GM18498 (cell line): ENCODE data around the gene EYA2.

Source experiments
- ATAC-seq: cut with Tn5 transposase; IDR thresholded peaks from one replicate; pipeline ENCODE4 v1.9.1; 2021; ENCODE audit warnings: mild to moderate bottlenecking, moderate library complexity; ENCODE audit not compliant: unreplicated experiment

Gene EYA2

DNA sequence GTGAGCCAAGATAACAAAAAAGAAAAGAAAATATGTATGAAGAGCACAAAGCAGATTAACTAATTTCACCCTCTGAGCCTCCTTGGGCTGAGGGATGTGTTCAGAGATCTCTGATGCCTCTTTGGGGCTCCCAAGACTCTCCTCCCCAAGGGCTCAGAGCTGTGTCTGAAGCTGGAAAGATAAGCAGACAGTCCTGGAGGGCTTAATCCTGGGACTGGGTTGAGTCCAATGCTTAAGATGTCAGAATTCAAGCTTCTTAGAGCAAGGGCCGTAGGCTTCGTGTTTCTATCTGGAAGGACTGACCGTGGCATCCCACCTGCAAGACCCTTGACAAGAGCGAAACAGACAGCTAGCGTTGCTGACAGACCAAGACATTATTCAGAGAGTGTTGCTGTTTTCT, 232.9 kb downstream of the EYA2 start:
- no peak for ATAC-seq

DNA sequence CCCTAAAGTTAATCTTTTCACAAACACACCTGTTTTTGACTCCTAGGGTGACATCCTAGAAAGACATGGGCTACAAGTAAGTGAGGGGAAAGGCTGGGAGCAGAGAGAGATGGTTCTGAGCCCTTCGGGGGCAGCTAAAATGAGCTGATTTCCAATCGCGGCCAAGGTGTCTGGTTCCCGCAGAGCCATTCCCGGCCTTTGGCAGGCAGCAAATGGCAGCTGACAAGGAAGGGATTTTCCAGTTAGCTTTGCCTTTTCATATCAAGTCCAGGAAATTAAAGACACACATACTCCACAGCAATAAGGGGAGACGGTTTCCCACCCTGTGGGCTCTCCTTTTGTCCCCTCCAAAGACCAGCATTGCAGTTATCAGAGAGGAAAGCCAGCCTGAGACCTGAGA, 233.4 kb downstream of the EYA2 start:
- ATAC-seq = no peak

DNA sequence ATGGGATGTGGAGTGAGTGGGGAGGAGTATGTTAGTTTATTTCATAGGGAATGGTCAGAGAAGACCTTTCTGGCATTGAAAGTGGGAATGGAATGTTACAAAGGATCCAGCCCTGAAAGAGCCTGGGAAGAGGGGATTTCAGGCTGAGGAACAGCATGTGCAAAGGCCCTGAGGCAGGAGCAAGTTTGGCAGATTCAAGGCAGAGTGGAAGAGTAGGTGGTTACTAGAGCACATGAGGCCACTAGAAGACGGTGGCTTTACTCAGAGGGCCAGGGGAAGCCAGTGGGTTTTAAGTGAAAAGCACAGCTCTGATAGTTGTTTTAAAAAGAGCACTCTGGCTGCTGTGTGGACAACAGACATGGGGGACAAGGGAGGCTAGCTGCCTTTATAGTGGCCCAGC, 234.7 kb downstream of the EYA2 start:
- no peak for ATAC-seq

DNA sequence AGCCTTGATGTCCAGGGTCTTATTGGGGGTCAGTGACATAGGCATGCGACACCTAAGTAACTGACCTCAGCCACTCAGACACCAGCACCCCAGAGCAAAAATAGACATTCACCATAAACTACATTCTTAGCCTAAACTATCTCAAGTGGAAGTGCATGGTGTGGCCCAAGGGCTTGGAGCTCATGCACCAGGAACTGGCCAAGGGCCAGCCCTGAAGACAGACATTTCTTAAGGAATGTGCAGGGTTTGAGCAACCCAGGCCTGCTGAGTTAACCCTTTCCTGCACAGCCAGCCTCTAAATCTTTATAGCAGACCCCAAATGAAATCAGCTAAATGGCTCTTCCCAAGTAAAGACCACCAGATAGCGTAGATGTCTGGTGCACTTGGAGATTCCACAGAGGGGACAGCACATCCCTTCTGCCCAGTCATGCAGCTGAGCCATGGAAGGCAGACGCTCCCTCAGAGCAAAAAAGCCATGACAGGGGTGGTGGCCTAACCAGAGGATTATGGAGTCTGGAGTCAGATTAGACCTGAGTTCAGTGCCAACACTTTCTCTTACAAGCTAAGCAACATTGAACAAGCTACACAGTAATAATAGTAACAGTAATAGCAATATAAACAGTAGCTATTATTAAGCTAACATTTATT, 239.3 kb downstream of the EYA2 start:
- no peak for ATAC-seq

DNA sequence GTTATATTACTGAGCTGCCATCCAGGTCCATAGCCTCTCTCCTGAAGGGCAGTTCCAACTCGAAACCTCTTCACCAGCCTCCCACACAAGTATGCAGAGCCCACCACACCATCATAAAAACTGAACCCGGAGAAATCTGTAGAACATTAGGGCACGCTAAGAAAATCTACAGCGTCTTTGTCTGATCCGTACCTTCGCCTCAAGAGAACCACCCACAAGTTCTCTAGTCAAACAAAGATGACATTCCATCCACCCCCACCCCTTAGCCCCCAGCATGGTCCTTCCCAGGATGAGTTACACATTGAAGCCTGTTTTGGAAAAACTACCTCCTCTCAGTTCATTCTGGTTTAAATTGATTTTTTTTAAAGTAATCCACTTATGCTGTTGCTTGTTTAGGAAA, 242.1 kb downstream of the EYA2 start:
- no peak for ATAC-seq

DNA sequence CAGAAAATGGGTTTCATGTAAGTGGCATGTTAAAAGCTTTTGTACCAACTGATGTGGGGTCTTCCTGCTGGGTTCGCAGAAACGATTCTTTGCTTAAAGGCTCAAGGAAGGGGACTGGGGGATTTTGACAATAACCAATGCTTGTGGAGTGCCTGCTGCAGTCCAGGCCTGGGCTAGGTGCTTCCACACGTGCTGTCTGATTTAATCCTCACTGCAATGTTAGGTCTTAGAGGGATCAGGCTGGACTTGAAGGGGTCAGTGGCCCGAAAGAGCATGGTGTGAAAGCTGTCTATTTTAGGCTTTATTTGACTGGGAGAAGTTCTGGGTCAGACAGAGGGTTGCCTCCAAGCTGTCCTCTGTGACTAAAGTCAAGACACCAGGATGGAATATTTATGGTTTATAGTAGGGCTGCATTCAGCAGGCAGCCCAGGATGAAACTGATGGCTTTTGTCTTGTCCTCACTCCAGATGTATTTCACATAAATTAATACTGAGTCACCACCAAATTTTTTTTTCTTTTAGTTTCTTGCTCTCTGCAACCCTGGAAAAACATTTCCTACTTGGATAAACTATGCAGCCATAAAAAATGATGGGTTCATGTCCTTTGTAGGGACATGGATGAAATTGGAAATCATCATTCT, 242.7 kb downstream of the EYA2 start:
- ATAC-seq = no peak

DNA sequence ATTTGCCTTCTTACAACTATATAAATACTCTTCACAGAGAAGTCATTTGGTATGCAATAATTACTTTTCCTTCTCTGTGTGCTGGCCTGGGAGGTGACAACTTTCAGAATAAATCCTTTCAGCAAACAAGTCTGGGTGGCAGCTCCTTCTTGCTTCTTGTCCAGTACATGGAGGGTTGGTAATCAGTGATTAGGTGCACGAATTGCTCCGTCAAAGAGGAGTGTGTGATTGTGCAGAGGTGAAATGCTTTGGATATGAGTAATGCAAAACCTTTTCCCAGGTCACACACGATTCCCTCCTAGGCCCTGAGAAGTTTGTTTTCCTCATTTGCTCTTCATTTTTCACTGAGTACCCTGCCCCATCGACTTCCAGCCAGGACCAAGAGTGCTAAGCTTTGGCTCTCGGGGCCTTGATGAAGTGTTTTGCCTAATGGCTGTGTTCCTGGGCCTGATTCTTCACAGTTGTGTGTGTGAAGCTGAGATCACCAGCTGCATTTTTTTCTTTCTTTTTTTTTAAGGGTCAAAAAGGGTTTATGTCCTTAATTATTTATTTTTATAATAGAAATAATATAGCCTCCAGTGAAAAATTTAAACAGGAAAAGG, 245.4 kb downstream of the EYA2 start:
- ATAC-seq = no peak

DNA sequence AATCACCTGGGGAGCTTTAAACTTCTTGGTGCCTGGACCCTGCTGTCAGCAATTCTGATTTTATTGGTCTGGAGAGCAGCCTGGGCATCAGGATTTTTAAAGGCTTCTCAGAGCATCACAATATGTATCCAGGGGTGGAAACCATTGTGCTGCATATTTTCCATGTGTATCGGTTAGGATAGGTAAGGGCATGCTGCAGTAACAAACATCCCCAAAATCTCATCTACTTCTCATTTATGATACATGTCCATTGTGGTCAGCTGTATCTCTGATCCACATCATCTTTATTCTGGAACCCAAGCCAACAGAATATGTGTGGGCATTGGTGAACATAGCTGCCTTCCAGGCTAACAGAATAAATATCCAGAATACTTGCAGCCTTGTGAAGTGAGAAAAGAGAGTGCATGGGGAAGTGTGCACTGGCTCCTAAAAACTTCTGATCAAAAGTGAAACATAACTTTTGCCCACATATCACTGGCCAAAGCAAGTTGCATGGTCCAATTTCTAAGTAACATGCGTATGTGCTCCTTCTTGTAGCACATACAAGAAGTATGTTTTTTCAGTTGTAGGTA, 246.8 kb downstream of the EYA2 start:
- ATAC-seq = no peak

DNA sequence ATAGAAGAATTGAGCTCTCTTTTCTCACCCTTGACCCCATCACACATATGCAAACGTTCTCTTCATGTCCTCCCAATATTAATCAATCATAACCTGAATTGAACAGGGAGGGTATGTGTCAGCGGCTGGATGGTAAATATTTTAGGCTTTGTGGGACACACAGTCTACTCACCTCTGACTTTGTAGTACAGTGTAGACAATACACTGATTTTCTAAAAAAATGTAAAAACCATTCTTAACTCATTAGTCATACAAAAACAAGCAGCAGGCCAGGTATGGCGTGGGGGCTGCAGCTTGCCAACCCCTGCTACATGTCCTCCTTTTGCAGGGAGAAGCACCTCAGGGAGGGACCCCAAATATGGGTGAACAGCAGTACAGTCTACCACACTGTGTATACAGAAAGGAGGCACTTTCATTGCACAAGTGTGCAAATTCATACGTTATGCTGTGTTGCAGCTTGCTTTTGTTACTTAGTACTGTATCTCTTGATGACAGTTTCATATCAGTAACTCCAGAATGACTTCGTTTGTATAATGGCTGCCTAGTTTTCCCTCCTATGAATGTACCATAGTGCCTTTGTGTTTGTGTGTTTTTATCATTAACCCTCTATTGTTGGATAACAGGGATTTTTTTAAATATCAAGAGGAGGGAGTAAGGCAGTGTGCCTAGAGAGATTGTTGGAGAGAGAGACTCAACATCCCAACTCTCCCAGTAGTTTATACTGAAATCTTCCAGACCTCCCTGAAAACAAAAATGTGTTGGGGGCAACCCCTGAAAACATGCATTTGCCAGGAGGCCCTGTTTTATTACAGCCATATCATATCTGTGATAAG, 247.5 kb downstream of the EYA2 start:
- no peak for ATAC-seq

DNA sequence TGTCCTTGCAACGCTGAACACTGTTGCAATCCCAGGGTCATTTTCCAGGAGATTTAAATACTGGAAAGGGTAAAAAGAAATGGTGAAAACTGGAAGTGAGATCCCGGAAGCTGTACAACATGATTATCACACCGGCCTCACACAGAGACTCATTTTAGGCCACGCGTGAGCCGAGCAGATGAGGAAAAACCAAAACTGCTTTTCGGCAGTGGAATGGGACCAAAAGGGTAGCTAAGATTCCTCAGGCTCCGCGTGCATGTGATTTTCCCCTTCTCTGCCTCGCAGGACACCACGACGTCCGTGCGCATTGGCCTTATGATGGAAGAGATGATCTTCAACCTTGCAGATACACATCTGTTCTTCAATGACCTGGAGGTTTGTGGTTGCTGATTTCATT, 248.1 kb downstream of the EYA2 start:
- ATAC-seq = no peak

DNA sequence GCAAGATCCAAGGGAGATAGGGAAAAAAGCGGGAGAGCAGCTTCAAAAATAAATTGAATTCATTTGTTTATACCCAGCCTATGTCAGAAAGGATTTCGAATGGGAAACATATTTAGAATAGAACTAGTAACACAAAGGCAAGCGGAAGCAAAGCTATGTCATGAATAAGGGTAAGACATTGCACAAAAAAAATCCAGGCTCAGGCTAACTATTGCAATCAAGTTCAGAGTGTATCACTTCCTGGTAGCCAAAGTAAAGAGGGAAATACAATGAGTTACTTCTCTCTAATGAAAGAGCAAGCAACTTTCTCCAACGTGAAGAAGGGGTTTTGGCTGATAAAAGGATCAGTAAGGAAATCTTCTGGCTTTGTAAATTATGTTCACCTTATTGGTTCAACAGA, 249.0 kb downstream of the EYA2 start:
- ATAC-seq = no peak

DNA sequence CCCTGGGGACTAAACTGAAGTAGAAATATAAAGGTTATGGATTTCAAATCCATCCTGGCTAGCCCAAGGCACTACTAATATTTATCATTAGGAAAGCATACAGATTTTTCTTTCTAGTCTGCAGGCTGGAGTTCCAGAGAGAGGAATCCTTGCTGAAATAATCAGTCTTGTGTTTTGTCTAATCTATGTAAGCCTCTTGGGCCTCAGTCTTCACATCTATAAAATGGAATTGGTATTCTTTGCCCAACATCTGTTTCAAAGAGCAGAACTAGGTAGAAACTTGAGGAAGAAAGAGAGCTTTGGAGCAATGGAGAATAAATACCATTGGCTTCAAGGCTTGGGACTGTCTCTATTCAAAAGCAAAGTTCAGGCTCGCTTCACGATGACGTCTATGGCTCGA, 249.8 kb downstream of the EYA2 start:
- no peak for ATAC-seq

DNA sequence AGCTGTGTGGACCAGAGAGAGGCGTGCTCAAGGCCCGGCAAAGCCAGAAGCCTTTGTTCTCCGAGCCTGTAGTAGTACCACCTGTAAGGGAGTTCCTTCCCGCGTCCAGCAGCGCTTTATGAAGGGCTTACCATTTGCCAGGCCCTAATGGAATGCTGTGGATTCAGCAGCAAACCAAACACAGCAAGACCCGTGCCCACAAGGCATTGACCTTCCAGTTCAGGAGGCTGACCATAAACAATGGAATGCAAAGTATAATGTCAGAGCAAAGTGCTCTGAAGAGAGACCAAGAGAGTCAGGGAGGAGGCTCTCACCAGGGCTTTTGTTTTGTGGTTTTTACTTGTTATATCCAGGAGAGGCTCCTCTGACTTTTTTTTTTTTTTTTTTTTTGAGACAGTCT, 252.0 kb downstream of the EYA2 start:
- no peak for ATAC-seq

DNA sequence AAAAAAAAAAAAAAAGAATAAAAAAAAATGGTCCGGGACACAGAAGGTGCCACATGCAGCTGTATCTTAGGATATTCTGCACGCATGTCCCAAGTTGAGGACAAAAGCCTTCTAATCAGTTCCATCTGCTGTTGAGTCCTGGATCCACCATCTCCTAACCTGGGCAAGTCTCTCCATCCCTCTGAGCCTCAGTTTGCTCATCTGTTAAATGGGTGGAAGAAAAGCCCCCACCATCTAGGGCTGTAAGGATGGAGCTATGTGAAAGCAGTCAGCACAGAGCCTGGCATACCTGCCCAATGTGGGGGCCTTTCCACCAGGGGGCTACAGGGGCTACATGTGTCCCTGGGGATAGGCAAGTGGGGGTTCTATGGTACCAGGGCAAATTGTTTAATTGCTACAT, 253.4 kb downstream of the EYA2 start:
- ATAC-seq = no peak

DNA sequence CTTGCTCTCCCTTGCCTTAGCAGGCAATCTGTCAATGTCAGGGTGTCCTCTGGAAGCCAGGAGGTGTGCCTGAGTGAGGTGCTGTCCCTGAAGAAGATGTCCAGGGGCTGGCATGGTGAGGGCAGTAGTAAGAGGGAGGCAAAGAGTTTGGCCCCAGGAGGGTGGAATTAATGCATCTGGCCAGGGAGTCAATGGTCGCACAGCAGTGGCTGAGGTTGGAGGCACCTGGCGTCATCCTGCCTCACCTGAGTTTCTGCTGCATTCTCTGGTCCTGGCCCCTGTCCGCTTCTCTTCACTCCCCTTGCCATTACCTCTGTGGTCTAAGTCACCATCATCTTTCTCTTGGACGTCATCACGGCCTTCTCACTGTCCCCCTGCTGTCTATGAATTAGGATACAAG, 255.3 kb downstream of the EYA2 start:
- no peak for ATAC-seq

DNA sequence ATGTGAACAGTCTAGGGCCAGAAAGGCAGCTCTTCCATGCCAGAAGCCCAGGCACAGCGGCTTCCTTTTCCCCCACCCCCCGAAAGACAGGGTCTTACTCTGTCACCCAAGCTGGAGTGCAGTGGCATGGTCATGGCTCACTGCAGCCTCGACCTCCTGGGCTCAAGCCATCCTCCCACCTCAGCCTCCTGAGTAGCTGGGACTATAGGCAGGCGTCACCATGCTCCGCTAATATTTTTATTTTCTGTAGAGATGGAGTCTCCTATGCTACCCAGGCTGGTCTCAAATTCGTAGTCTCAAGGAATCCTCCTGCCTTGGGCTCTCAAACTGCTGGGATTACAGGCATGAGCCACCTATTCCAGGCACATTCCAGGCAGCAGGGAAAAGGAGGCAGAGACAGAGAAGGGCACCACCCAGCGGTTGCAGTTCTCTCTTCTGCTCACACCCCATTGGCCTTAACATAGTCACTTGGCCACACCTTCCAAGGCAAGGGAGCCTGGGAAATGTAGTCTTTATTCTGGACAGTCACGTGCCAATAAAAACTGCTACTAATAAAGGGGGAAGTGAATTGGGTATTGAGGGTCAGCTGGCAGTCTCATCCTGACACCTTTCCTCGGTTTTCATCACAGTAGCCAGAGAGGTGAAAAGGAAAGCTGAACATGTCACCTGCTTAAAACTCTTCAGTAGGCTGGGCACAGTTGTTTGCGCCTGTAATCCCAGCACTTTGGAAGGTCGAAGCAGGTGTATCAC, 255.9 kb downstream of the EYA2 start:
- no peak for ATAC-seq

DNA sequence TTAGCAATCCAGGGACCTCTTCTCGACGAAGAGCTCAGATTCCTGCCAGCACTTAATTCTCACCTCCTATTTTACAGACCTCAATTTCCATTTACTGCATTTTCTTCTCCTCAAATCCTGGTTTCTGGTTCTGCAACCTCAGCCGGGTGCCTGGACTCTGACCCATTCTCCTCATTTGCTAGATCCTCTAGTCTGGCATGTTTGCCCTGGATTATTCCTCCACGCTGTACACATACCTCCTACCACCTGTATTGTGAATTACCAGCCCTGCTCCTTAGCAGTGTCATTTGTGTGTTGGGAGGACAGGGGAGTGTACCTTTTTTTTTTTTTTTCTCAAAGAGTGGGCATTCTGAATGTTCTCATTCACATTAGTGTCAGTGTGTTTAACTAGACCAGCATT, 257.4 kb downstream of the EYA2 start:
- no peak for ATAC-seq

DNA sequence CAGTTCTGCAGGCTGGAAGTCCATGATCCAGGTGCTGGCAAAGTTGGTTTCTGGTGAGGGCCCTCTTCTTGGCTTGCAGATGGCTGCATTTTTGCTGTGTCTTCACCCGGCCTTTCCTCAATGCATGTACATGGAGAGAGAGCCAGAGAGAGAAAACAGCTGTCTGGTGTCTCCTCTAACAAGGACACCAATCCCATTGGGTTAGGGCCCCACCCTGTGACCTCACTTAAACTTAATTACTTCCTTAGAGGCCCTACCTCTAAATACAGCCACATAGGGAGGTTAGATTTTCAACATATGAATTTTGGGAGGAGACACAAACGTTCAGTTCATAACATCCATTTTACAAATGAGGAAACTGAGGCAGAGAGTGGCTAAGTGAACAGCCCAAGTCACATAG, 259.4 kb downstream of the EYA2 start:
- ATAC-seq = no peak

DNA sequence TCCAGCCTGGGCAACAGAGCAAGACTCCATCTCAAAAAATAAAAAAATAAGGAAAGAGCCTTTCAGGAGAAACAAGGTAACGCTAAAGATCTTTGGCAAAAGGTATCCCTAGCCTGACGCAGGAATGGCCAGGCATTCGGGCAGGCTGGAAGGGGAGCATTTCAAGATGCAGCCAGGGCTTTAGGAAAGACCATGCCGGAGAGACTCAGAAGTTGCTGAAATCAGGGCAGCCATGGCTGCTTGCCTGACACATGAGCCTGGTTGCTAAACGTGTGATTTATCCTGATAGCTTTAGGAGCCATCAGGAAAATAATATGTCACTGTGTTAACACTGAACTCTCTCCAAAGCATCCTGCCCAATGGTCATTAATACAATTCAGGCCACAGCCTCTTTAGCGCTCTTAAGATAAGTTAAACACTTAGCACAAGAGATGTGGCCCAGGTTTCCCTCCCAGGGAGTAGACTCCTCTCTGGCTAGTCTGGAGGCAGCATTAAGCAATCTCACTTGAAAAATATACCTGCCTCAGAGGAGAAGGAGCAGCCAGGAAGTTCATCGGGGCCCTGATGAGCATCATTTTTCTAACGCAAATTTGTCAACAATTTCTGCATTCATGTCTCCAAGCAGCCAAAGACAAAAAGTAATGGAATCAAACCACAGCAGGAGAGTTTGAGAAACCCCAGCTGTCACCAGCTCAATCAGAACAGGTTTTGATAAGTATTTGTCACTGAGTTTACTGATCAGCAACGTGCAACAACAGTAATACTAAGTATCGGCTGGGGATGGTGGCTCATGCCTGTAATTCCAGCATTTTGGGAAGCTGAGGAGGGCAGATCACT, 261.9 kb downstream of the EYA2 start:
- no peak for ATAC-seq

DNA sequence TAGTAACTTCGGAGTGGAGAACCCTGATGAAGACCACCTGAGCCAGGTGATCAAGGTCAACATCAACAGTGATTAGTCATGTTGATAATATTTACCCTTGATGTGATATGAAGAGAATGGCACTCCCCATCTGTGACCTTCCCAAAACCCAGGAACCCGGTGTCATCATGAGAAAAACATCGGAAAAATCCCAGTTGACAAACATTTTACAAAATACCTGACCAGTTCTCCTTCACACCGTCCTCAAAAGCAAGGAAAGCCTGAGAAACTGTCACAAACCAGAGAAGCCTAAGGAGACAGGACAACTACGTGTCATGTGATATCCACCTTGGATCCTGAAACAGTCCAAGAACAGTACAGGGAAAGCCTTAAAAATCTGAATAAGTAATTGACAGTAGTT, 264.5 kb downstream of the EYA2 start:
- ATAC-seq = no peak
